D721Med (cell line): Measurements from ENCODE around the gene GLA.

Experiments used
- DNase-seq: peaks from one replicate; pipeline ENCODE4 v3.0.0; 2011; ENCODE audit warnings: low spot score; ENCODE audit not compliant: insufficient read length
- FAIRE-seq: peaks from 2 replicates; lab custom pipeline; 2011; peaks lifted over from hg19 to GRCh38; lab: Jason Lieb, UNC
- TF ChIP-seq, protein P1 (sequence below): IDR thresholded peaks from 2 replicates; pipeline ENCODE4 v1.5.1; 2012; ENCODE audit warnings: mild to moderate bottlenecking, control low read depth; ENCODE audit not compliant: insufficient read depth; ENCODE audit errors: missing control alignments

Gene GLA

DNA sequence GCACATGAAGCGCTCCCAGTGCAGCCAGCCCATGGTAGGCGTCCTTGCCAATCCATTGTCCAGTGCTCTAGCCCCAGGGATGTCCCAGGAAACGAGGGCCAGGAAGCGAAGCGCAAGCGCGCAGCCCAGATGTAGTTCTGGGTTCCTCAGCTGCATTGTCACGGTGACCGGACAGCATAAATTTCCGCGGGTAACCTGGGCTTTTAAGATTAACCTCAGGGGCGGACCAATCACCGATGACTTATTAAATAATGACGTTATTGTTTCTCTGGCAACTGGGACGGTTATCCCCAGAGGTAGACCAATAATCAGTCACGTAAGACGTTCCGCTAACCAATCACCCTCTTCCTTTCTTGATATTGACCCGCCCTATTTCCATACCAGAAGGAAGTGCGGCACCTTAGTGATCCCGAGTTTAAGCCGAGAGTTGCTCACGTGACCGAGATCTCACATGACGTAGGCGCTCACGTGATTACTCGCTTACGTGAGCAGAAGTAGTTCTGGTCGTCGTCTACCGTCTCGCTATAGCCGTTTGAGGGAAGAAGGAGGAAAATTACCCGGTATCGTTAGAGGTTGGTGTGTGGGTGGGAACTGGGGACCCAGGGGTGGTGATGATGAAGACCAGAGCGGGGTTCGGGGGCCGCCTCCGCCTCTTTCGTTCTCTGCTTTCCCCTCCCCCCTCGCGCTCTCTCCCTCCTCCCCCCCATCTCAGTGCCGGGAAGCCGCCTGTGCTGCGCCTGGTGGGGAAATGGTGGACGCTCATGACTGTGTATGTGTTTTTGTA, at the start of gene GLA, which contains the start of gene HNRNPH2:
GLA (minus strand) TSS at position 178 of the 784 bp plus-strand sequence; CDS start at position 156, 22 bp downstream.
HNRNPH2 (plus strand) TSS at position 475 of the 784 bp plus-strand sequence. CDS start 3,767 bp downstream, outside the sequence.
- FAIRE-seq: peak; percentile 97
- TF ChIP-seq, protein P1, sequence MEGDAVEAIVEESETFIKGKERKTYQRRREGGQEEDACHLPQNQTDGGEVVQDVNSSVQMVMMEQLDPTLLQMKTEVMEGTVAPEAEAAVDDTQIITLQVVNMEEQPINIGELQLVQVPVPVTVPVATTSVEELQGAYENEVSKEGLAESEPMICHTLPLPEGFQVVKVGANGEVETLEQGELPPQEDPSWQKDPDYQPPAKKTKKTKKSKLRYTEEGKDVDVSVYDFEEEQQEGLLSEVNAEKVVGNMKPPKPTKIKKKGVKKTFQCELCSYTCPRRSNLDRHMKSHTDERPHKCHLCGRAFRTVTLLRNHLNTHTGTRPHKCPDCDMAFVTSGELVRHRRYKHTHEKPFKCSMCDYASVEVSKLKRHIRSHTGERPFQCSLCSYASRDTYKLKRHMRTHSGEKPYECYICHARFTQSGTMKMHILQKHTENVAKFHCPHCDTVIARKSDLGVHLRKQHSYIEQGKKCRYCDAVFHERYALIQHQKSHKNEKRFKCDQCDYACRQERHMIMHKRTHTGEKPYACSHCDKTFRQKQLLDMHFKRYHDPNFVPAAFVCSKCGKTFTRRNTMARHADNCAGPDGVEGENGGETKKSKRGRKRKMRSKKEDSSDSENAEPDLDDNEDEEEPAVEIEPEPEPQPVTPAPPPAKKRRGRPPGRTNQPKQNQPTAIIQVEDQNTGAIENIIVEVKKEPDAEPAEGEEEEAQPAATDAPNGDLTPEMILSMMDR: no peak
- peak; percentile 27 for DNase-seq

DNA sequence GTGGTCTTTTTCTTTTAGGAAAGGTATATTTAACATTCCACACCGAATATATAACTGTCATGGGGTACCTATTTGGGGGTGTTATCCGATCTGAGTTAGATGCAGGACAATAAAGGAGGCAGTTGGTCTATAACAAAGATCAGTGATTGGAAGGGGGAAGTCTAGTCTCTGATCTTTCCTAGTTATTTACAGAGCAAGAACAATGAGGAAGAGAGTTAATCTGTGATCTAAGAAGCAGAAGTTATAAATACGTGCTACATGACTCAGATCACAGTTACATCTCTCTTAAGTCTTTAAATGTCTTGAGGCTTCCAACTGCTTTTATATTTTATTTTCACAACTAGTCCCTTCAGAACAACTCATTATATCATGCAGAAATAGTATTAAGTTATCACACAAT, 44.3 kb upstream of the GLA start:
- DNase-seq: no peak
- FAIRE-seq: no peak
- TF ChIP-seq, protein P1: no peak

DNA sequence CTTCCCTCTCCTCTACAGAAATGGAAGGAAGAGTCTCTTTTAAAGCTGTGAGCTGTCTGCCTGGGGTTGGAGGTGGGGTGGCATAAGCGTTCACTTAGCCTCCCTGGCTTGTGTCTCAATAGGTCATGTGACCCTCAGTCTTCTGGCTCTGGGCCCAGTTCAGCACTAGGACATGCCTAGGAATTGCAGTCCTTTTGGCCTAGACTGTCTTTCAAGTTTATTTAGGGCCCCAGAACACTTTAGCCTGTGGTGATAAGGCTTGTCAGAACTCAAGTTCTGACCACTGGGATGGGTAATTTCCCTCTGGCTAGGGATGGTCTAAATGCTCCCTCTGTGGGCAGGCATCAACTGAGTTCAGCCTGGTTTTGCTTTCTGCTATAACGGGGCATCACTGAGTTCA, 43.2 kb upstream of the GLA start:
- TF ChIP-seq, protein P1: no peak
- DNase-seq: no peak
- FAIRE-seq: no peak

DNA sequence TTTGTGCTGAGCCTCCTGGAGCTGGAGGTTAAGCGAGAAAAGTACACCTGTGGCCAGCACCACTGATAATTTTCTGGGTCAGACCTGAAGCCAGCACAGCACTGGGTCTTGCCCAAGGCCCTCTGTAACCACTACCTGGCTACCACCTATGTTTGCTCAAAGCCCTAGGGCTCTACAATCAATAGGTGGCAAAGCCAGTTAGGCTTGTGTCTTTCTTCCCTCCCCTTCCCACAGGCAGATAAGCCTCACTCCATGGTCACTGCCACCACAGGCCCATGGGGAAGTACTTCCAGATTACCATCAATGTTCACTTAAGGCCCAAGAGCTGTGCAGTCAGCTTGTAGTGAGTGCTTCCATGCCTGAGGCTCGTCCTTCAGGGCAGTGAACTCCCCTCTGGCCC, 42.4 kb upstream of the GLA start:
- TF ChIP-seq, protein P1: no peak
- no peak for DNase-seq
- FAIRE-seq: no peak

DNA sequence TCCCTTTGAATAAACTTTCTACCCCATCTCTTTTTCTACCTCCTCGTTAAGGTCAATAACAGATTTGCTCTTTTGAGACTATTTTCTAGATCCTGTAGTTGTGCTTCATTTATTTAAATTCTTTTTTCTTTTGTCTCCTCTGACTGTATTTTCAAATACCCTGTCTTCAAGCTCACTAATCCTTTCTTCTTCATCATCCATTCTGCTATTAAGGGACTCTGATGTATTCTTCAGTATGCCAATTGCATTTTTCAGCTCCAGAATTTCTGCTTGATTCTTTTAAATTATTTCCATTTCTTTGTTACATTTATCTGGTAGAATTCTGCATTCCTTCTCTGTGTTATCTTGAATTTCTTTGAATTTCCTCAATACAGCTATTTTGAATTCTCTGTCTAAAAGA, 41.6 kb upstream of the GLA start:
- FAIRE-seq (no peak), DNase-seq (no peak)
- TF ChIP-seq, protein P1: no peak

GRCh38 chrX:101442085-101442484, 34.4 kb upstream of the GLA start:
- TF ChIP-seq, protein P1: no peak
- DNase-seq (no peak), FAIRE-seq (no peak)
